GM13976 (cell line): ENCODE results near the gene FXYD7.

Experiments used
- DNase-seq: peaks from one replicate; pipeline ENCODE4 v3.0.0; 2012; ENCODE audit warnings: low spot score
- in situ Hi-C: fragments of 300-500 bp; cut with MboI; formaldehyde crosslinking; loops from one replicate; pipeline ENCODE4 v1.12.0; 2022; ENCODE audit warnings: low sequenced_read_pairs, mixed read lengths, inconsistent platforms; ENCODE audit not compliant: unreplicated experiment
- TF ChIP-seq, protein P1 (sequence below): IDR thresholded peaks from 2 replicates; pipeline ENCODE4 v1.5.1; 2012; ENCODE audit warnings: borderline replicate concordance, mild to moderate bottlenecking; ENCODE audit not compliant: insufficient read depth; ENCODE audit errors: extremely low read depth, missing control alignments, control extremely low read depth

FXYD7 gene

DNA sequence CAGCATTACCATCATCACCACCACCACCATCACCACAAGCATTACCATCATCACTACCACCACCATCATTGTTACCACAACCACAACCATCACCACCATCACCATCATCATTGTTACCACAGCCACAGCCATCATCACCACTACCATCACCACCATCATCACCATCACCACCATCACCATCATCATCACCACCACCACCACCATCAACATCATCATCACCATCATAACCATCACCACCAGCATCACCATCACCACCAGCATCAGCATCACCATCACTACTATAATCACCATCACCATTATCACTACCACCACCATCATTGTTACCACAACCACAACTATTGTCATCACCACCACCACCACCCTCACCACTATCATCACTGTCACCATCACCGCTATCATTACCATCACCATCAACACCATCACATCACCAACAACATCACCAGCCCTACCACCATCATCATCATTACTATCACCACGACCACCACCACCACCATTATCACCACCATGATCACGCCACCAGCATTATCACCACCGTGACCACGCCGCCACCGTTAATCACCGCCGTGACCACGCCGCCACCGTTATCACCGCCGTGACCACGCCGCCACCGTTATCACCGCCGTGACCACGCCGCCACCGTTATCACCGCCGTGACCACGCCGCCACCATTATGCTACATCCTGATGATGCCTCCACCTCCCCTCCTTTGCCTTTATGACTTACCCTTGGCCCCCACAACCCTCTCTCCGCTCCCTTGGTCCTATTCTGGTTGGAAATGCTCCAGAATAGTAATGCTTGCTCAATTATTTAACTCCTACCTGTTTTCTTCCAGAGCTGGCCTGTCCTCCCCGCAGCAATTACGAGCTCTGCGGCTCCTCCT lies 37.4 kb upstream of the FXYD7 start:
- in situ Hi-C loops = no loop called here
- no peak for DNase-seq
- TF ChIP-seq, protein P1, sequence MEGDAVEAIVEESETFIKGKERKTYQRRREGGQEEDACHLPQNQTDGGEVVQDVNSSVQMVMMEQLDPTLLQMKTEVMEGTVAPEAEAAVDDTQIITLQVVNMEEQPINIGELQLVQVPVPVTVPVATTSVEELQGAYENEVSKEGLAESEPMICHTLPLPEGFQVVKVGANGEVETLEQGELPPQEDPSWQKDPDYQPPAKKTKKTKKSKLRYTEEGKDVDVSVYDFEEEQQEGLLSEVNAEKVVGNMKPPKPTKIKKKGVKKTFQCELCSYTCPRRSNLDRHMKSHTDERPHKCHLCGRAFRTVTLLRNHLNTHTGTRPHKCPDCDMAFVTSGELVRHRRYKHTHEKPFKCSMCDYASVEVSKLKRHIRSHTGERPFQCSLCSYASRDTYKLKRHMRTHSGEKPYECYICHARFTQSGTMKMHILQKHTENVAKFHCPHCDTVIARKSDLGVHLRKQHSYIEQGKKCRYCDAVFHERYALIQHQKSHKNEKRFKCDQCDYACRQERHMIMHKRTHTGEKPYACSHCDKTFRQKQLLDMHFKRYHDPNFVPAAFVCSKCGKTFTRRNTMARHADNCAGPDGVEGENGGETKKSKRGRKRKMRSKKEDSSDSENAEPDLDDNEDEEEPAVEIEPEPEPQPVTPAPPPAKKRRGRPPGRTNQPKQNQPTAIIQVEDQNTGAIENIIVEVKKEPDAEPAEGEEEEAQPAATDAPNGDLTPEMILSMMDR = no peak

DNA sequence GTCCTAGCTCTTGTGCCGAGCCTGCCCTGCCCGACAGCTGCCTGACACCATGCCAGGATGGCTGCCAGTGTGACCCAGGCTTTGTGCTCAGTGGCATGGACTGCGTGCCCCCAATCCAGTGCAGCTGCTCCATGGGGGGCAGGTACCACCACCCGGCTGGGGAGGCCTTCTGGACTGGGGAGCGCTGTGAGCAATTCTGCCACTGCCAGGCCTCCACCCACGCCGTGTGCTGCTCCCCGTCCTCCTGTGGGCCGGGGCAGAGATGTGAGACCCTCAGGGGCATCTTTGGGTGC lies 36.8 kb upstream of the FXYD7 start:
- DNase-seq = no peak
- TF ChIP-seq, protein P1 = no peak
- in situ Hi-C loops = no loop called here

DNA sequence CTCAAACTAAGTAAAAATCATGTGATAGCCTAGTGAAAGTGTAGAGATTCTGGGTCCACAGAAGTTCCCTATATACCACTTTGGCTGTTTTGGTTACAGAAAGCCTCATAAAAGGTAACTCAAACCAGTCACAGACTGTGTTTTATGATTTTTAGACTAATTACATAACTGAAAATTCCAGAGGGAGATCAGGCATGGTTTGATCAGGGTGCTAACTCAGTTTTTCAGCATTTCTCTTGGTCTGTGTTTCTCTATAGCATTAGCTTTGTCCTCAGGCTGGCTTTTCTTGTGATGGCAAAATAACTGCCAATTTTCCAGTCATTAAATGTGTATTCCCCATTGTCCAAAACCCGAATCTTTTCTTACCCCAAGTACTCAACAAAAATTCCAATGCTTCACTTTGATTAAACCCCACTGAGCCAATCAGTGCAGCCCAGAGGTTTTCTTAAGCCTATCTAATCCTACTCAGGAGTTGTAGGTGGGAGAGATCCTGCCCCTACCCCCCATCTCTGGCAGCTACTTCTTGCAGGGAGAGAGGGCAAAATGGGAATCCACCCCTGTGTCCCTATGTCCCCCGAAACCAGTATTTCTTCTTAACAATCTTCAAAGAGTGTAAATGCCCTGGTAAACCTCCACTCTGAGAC lies 36.0 kb upstream of the FXYD7 start:
- TF ChIP-seq, protein P1 = no peak
- DNase-seq = no peak
- in situ Hi-C loops = no loop called here

DNA sequence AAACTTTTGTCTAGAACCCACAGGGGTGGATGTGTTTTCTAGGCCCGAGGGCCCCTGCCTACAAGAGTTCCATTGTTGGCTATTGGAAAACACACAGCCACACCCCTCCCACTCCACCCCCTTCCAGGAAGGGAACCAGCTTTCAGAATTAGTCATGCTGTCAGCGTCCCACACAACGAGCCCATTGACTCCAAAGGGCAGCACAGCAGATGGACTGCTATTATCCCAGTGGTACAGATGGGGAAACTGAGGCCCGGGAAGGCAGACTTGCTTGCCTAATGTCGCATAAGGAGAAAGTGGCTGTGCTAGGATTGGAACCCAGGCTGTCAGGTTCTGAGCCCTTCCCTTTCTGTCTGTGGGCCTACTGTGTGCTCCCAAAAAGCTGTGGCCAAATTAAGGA lies 35.5 kb upstream of the FXYD7 start:
- in situ Hi-C loops = no loop called here
- TF ChIP-seq, protein P1 = no peak
- no peak for DNase-seq

DNA sequence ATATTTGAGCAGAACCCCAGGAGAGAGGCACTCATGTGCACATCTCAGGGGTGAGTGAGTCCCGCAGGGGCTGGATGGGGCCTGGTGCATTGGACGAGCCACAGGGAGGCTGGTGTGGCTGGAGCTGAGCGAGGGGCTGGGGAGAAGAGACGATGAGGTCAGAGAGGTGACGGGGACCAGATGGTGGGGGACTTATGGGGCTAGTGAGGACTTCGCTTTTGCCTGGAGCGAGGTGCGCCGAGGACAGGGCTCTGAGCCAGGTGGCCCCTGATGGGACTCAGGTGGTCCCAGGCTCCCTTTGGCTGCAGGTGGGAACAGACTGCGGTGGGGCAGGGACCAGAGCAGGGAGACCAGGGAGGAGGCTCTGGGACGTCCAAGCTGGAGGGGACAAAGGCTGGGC lies 34.3 kb upstream of the FXYD7 start:
- in situ Hi-C loops = no loop called here
- TF ChIP-seq, protein P1 = no peak
- DNase-seq = no peak

DNA sequence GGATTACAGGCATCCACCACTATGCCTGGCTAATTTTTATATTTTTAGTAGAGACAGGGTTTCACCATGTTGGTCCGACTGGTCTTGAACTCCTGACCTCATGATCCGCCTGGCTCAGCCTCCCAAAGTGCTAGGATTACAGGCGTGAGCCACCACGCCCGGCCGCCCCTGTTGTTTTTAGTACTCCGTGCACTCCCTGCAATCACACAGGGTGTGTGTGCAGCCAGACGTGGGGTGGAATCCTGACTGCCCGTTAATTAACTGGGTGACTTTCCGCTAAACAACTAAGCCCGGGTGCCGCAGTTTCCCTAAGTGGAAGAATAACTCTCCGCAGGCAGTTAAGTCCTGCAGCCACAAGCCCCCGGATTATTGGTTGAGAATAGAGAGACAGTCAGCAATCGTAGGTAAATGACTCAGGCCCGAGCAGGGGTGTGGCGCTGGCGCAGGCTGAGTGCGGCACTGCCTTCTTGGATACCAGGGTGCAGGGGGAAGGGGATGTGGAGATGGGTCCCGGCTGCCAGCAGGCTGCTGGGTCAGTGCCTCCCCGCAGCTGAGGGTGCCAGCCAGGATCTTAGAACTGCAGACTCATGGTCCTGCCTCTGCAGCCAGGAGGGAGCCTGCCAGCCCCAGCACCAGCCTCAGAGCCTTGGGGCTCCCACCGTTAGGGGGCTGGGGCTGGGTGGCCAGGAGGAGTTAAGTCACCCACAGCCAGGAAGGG lies 33.5 kb upstream of the FXYD7 start:
- in situ Hi-C loops = no loop called here
- no peak for DNase-seq
- TF ChIP-seq, protein P1 = no peak
